RKO (cell line): ENCODE data around the gene KLF18.
"Not testable (repeated sequence)": the region's sequence is repeated elsewhere in the genome, so short reads cannot be mapped to it uniquely, and the experiment has no call there.

Experiments
- DNase-seq: peaks from one replicate; pipeline ENCODE4 v3.0.0-alpha.2; 2016; ENCODE audit warnings: low spot score

The KLF18 gene

DNA sequence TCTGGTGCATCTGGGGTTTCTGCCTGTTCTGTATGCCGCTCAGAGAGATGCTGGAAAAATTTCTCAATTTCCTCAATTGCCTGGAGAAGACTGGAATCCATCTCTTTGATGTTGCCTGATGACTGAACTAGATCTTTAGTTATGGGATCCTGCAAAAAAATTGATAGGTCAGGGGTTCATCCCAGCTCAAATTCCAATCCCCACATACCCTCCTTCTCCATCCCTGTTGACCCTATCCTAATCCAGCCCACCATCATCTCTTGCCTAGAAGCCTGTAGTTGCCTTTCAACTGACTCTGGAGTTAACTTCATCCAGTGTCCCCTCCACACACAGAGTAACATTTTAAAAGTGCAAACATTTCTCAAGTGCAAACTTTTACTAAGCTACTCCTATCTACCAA is at the start of gene KLF18:
KLF18 (minus strand) TSS at position 101 of the 400 bp plus-strand sequence; CDS start at position 101, 0 bp downstream.
- no peak for DNase-seq

DNA sequence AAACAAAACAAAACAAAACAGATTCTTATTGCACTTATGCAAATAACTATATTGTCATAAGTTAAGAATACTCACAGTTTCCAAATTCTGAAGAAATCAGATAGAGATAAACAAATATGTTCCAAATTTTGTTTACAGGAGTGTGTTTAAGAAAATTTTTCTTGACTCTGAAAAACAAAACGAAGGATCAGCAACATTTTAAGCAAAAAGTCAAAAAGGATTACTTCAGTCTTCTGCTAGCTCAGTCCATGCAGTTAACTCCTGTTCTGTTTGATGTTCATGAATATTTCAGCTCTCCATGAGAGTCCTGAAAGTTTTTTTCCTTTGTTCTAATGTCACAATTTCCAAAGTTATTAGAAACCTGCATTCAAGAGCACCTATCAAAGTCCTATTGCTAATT is 33.2 kb upstream of the KLF18 start:
- DNase-seq, result no peak

DNA sequence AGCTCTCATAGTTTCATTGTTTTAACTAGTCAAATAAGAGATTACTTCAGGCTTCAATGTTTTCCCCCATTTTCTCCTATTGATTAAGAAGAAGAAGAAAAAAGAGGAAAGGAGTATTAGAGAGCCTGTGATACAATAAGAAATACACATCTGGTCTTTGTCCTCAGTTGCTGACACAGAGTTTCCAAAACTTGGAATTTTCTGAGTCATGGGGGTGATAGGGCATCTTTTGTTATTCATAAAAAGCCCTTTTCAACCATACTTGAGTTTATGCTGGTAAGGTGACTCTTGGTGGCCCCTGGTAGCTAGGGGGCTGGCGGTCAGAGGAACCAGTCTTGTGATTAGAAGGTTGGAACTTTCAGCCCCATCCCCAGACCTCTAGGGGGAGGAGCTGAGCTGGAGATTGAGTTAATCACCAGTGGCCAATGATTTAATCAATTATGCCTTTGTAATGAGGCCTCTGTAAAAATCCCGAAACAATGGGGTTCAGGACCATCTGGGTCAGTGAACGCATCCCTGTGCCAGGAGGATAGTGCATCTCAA is 28.9 kb upstream of the KLF18 start:
- DNase-seq, result no peak

DNA sequence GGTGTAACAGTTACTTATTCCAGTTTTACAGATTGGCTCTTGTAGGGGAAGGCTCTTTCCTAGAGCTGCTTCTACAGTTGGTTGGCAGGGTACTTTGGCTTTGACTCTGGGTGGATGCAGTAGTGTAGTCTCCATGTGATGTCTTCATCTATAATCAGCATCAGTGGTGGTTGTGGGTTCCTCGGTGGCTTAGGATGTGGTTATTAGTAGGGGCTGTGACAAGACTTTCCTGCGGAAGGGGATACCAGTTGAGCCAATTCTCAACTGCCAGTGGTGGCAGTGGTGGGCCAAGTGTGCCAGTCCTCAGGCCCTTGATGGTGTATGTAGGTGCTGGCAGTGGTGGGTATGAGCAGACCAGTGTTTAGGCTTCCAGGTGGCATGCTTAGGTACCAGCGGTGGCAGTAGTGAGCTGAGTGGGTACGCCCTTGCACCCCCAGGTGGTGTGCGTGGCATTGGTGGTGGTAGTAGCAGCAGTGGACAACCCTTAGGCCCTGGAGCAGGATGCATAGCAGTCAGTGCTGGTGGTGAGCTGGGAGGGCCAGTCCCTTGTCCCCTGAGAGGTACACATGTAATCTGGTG is 27.2 kb upstream of the KLF18 start:
- DNase-seq, result no peak

DNA sequence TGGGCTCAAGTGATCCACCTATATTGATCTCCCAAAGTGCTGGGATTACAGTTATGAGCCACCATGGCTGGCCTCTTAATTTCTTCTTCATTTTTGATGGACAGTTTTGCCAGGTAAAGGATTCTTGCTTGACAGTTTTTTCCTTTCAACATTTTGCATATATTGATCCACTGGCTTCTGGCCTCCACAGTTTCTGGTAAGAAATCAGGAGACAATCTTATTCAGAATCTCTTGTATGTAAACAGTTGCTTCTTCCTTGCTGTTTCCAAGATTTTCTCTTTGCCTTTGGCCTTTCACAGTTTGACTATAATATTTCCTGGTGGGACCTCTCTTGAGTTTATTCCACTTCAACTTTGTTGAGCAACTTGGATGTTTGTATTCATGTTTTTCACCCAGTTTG is 20.1 kb upstream of the KLF18 start:
- DNase-seq, result no peak

DNA sequence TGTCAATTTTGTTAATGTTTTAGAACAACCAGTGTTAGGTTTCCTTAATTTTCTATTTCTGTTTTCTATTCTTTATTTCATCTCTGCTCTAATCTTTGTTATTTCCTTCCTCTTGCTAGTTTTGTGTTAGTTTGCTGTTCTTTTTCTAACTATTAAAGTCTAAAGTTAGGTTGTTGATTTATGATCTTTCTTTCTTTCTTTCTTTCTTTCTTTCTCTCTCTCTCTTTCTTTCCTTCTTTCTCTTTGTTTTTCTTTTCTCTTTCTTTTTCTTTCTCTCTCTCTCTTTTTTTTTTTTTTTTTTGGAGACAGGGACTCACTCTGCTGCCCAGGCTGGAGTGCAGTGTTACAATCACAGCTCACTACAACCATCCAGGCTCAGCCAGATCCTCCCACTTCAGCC is 17.4 kb upstream of the KLF18 start:
- no peak for DNase-seq

DNA sequence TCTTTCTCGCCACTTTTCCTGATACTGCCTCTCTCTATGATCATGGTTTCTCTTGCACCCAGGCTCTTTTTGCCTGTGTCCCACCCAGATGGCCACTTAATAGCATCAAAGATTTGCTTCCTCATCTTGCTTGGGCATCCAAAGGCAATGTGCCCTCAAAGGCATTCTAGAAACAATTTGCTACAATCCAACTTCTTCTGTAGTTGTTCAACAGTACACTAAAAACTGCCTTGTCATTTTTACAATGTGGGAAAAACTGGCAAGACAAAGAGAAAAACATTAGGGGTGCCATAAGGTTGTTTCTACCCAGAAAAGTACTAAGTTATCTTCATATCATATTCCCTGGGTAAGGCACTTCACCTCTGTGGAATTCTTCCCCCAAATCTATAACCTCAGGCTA is 16.5 kb upstream of the KLF18 start:
- DNase-seq, result no peak

DNA sequence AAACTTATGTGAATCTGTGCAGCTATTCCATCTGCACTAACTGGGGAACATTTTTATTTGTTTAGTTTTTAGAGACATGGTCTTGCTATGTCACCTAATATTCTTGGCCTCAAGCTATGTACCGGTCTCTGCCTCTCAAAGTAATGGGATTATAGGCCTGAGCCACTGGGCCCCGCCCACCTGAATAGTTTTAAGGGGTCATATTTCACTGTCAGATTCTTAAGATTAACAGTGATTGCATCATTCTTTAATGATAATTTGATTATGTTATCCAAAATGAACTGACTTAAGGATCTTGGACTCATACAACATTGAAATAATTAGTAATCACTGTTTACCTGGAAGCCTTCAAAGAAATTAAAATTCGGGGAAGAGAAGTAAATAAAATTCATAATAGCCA is 12.6 kb upstream of the KLF18 start:
- no peak for DNase-seq

DNA sequence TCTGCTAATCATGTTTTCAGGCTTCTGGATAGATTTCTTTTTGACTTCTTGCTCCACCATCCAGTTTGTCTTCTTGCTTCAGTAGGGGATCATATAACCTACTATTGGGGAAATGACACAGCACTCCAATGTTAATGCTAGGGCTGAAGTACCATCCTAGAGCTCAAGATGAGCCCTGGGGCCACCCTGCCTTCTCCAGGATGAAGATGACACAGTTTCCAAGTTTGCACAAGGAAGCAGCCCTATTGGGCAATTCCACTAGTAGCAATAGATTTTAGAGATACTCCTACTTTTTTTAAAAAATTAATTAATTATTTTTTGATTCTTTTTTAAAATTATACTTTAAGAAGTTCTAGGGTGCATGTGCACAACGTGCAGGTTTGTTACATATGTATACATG is 11.3 kb upstream of the KLF18 start:
- DNase-seq, result no peak

DNA sequence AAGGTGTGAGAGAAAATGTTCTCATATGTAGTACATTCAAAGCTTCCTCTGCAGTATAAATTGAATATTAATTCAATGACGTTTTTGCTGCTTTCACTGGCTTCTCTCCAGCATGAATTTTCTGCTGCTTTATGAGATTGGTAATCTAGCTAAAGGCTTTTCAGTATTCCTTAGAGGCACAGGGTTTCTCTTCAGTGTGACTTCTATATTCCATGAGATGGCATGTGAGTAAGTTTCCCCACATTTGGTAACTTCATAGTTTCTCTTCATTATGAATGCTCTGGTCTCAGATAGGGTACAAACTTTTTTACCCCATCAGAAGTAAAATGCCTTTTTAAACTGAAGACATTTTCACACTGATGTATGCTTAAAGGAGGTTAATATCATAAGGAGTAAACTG is 10.4 kb upstream of the KLF18 start:
- no peak for DNase-seq

DNA sequence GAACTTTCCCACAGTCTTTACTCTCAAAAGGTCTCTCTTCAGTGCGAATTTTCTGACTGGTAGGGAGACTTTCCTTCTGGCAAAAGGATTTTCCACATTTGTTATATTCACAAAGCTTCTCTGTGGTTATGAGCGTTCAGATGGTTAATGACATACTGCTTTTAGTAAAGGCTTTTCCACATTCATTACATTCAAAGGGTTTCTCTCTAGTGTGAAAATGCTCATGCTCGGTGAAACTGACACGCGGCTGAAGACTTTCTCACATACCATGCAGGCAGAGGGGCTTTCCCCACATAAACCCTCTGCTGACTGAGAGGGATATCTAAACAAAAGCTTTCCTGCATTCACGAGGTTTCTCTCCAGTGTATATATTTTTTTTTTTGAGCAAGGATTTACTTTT is 9.9 kb upstream of the KLF18 start:
- no peak for DNase-seq

DNA sequence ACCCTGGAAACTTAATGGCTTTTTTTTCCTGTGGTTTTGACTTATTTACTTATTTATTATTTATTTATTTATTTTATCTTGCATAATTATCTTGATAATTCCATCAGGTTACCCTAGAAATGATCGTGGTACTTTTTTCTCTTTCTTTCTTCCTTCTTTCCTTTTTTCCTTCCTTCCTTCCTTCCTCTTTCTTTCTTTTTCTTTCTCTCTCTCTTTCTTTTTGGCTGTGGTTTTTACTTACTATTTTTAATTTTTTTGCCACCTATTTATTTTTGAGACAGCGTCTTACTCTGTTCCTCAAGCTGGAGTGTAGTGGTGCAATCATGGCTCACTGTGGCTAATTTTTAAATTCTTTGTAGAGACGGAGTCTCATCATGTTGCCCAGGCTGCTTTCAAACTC is 6.2 kb upstream of the KLF18 start:
- no peak for DNase-seq

DNA sequence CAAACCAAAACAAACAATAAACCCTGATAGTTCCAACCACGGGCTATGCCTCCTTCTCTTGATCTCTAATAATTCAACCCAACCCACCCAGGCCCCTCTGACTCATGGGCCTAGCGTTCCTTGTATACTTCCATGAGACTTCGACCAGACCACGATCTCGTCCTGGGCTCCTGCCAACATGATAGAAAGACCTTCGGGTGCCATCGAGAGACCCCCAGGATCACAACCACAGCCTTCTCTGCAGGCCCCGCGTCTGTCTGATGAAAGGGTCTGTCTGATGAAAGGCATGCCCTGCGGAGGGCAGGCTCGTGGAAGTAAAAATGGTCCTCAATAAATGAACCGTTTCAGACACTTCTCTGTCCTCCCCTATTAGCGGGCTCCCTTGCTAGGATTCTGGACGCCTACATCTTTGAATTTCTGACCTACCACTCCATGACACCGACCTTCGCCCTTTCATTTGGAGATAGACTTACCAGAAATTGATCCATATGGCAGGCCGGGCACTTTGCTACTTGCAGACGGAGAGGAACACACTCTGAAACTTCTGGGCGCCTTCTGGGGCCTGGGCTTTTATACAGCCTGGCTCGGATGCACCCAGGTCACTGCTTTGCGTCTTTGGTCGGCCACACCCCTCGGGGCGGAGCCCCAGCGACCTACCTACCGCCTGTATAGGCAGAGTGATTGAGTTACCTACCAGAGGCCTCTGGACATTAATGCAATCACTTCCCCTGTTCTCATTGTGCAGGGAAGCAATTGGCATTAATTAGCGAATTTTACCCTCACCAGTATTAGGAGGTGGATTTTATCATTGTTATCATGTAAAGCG is 5.3 kb upstream of the KLF18 start:
- DNase-seq, result no peak

DNA sequence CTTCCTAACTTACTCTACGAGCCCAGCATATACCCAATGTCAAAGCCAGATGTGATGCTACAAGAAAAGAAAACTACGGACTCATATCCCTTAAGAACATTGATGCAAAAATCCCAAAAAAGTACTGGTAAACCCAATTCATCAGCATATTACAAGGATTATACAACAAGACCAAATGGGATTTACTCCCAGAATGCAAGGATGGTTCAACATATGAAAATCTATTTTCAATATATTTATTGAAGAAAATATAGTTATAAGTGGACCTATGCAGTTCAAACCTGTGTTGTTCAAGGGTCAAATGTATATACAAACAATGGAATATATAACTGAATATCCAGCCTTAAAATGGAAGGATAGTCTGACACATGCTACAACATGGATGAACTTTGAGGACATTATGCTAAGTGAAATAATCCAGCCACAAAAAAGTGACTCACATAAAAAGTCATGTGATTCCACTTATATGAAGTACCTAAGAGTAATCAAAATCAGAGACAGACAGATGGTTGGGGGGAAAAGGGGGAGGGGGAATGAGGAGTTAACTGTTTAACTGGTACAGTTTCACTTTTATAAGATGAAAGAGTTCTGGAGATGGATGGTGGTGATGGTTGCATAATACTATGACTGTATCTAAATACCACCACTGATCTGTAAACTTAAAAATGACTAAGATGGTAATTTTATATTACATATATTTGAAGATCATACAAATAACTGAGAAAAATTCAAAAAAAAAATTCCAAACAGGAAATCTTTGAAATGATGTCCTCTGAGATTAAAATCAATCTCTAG is 3.7 kb upstream of the KLF18 start:
- no peak for DNase-seq

DNA sequence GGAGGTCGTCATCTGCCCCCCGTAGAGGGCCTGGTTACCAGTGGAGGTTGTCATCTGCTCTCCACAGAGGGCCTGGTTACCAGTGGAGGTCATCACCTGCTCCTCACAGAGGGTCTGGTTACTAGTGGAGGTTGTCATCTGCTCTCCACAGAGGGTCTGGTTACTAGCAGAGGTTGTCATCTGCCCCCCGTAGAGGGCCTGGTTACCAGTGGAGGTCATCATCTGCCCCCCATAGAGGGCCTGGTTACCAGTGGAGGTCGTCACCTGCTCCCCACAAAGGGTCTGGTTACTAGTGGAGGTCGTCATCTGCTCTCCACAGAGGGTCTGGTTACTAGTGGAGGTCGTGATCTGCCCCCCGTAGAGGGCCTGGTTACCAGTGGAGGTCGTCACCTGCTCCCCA is 1.9 kb downstream of the KLF18 start:
- DNase-seq, result not testable (repeated sequence)

DNA sequence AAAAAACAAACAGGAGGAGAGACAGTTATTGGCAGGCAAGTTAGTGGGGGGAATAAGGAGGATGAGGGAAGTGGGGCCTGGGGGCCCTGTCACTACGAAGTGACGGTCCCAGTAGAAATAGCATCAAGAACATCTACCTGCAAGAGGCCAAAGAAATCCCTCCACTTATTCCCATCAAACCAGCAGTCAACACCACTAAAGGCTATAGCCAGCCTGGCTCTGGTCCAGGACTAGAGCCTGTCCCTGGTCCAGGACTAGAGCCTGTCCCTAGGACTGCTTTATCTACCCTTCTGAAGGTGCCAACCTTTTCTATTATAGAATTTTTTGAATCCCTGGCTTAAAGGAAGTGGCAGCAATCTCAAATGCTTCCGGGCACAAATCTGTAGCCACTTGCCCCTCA is 3.2 kb downstream of the KLF18 start:
- no peak for DNase-seq

DNA sequence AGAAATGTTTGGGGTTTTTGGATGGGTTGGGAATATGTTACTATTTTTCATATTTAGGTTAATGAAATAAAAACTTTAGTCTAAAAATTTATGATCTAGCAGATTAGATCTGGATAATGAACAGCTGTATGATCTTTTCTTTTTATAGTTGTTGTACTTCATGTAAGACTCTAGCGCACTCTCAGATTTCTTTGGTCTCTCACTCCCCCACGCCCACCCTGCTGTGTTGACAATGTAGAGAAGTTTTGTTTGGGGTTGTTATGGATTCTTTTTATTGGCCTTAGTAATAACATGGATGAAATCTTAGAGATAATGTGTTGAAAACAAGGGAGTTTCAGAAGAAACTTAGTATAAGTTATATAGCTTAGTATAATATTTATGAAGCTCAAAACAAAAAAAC is 5.5 kb downstream of the KLF18 start:
- no peak for DNase-seq

DNA sequence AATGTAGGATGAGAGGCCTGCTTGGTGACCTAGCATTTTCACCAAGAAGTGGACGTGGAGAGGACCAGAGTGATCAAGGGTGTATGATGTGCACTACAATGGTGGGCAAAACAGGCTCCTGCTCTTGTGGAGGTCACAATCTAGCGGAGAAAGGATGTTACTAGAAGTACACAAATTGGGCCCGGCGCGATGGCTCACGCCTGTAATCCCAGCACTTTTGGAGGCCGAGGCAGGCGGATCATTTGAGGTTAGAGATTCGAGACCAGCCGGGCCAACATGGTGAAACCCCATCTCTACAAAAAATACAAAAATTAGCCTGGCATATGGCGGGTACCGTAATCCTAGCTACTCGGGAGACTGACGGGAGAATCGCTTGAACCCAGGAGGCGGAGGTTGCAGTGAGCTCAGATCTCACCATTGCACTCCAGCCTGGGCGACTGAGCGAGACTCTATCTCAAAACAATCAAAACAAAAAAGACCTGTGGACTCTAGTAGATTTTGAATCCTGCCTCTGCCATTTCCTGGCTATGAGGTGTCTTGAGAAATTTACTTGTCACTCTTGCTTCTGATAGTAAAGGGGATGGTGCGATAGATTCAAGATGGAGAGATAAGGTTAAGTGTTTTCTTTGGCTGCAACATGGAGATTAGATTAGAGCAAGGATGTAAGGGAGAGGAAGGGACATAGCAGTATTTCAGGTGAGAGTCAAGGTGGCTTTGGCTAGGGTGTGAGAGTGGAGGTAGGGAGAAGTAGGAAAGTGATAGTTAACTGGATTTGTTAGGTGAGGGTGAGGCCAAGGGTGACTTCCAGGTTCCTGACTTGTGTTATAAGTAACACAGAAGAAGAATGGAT is 7.1 kb downstream of the KLF18 start:
- DNase-seq, result no peak

DNA sequence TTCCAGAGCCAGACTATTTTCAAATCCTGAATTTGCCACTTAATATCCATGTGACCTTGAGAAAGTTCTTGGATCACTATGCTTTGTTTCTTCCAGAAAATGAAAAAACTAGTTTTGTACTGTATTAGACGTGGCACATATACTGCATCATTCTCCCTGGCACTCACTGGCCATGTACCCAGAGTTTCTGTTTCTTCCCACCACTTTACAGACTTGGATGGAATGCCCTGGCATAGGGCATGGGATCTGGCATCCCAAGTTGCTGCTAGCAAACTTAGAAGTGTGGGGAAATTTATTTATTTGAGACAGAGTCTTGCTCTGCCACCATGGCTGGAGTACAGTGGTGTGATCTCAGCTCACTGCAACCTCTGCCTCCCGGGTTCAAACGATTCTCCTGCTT is 10.0 kb downstream of the KLF18 start:
- DNase-seq, result no peak

DNA sequence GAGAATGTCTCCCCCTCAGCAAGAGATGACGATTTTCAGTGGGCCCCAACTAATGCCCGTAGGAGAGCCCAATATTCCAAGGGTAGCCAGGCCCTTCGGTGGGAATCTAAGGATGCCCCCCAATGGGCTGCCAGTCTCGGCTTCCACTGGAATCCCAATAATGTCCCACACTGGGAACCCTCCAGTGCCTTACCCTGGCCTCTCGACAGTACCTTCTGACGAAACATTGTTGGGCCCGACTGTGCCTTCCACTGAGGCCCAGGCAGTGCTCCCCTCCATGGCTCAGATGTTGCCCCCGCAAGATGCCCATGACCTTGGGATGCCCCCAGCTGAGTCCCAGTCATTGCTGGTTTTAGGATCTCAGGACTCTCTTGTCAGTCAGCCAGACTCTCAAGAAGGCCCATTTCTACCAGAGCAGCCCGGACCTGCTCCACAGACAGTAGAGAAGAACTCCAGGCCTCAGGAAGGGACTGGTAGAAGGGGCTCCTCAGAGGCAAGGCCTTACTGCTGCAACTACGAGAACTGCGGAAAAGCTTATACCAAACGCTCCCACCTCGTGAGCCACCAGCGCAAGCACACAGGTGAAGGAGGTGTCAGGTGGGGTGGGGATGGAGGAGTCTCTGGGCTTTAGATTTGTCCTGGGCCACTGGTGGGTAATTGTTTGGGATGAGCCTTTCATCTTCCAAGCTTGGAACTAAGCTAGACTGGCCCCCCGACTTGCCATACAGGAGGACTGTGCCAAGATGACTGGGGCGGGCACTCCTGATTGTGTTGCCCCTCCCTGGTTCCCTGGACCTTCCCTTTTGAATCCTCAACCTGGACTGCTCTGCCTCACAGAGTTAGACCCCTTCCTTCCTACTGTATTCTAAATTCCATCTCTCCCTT is 11.6 kb downstream of the KLF18 start:
- DNase-seq, result no peak

DNA sequence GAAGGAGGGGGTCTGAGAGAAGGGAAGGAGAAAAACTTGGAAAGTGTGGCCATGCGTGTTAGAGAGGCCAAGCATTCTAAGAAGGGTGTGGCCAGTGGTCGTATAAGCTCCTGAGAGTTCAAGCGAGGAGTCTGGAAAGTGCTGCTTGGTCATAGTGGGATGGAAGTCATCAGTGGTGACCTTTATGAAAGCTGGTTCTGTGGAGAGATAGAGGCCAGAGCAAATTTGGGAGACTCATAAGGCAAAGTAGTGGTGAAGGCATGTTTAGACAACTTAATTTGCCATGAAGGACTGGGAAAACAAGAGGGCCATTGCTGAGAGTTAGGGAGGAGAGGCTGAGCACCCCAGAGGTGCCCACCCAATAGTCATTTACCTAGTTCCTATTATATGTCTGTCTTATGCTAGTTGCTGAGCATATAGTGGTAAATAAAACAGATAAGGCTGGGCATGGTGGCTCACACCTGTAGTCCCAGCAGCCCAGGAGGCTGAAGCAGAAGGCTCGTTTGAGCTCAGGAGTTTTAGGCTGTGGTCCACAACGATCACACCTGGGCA is 21.0 kb downstream of the KLF18 start:
- no peak for DNase-seq
